ENCODE data around the gene TUBE1. TPM values are rescaled to one million over a fixed set of nuclear protein-coding genes. Genes with fewer than 3 reads are reported as not detected.

Gene TUBE1
- total RNA-seq, 6 donors from 2014 or later, result 12.5 to 48.6 (median 21.0) TPM

- DNase-seq (no peak), ATAC-seq (ENCODE audit: low FRiP score in 2 of 2) (no peak)
- H3K27me3 ChIP-seq, result no peaks in the 10 kb centered on the region
- TF ChIP-seq POLR2A (IDR thresholded peaks at IDR 0.05) (no peak), POLR2AphosphoS5 (IDR thresholded peaks at IDR 0.05) (no peak), EP300 (IDR thresholded peaks at IDR 0.05) (no peak), CTCF (IDR thresholded peaks at IDR 0.05) (no peak)
- no peaks in the 10 kb centered on the region for H3K4me1 ChIP-seq
- H3K4me3 ChIP-seq, result no peak overlapping the region
- H3K27ac ChIP-seq, result no peak overlapping the region
- WGBS, 2 donors, result 72 to 74% methylated on average over 3 of the region's 3 CpGs
- peaks cover 0 to 27% (median 4%) of the 10 kb centered on the region in 4 donors for H3K36me3 ChIP-seq
- no peaks in the 10 kb centered on the region for H3K9me3 ChIP-seq
Observed at GRCh38 chr6:112066606-112067005, 20.7 kb downstream of the TUBE1 start.

GRCh38 chr6:112065426-112065986 lies 21.8 kb downstream of the TUBE1 start:
- TF ChIP-seq POLR2AphosphoS5 (IDR thresholded peaks at IDR 0.05), result no peak
- TF ChIP-seq EP300 (IDR thresholded peaks at IDR 0.05), result no peak
- TF ChIP-seq CTCF (IDR thresholded peaks at IDR 0.05), result no peak
- no peak for TF ChIP-seq POLR2A (IDR thresholded peaks at IDR 0.05)

GRCh38 chr6:112062966-112063365 lies 24.3 kb downstream of the TUBE1 start:
- Histone ChIP-seq H3K4me1 (no peaks in the 10 kb centered on the region), H3K27ac (no peak overlapping the region), H3K36me3 (no peaks in the 10 kb centered on the region), H3K4me3 (no peak overlapping the region), H3K9me3 (no peaks in the 10 kb centered on the region), H3K27me3 (no peaks in the 10 kb centered on the region)
- no peak for ATAC-seq (ENCODE audit: low FRiP score in 2 of 2)
- 83 to 87% methylated on average over 3 of the region's 3 CpGs for WGBS, 2 donors
- no peak for DNase-seq
- TF ChIP-seq EP300 (IDR thresholded peaks at IDR 0.05) (no peak), POLR2A (IDR thresholded peaks at IDR 0.05) (no peak), CTCF (IDR thresholded peaks at IDR 0.05) (no peak), POLR2AphosphoS5 (IDR thresholded peaks at IDR 0.05) (no peak)

More at GRCh38 chr6:112065426-112065986, 21.8 kb downstream of the TUBE1 start:
- Histone ChIP-seq H3K27ac (no peak overlapping the region), H3K4me3 (no peak overlapping the region), H3K27me3 (no peaks in the 10 kb centered on the region), H3K4me1 (no peaks in the 10 kb centered on the region), H3K9me3 (no peaks in the 10 kb centered on the region), H3K36me3 (peaks cover 0 to 16% (median 1%) of the 10 kb centered on the region in 4 donors)
- ATAC-seq (ENCODE audit: low FRiP score in 2 of 2) (no peak), DNase-seq (no peak)
- 52 to 58% methylated on average over 6 of the region's 6 CpGs for WGBS, 2 donors

- WGBS, 2 donors, result 92% methylated on average over 4 of the region's 4 CpGs
- DNase-seq, result no peak
- TF ChIP-seq EP300 (IDR thresholded peaks at IDR 0.05) (no peak), POLR2A (IDR thresholded peaks at IDR 0.05) (no peak), CTCF (IDR thresholded peaks at IDR 0.05) (no peak), POLR2AphosphoS5 (IDR thresholded peaks at IDR 0.05) (no peak)
- no peaks in the 10 kb centered on the region for H3K36me3 ChIP-seq
- no peaks in the 10 kb centered on the region for H3K9me3 ChIP-seq
- no peak overlapping the region for H3K27ac ChIP-seq
- no peak for ATAC-seq (ENCODE audit: low FRiP score in 2 of 2)
- H3K27me3 ChIP-seq, result no peaks in the 10 kb centered on the region
- H3K4me3 ChIP-seq, result no peak overlapping the region
- H3K4me1 ChIP-seq, result no peaks in the 10 kb centered on the region
Observed at GRCh38 chr6:112061605-112062004, 25.7 kb downstream of the TUBE1 start.
